NOMO-1 treated with dmso at 0.1 percent for 144 hours (cell line): Measurements from ENCODE around the gene UBE2E1.
A peak's percentile ranks its signal among the peaks of the same experiment; 100 is the strongest.
"Not testable (repeated sequence)": the region's sequence is repeated elsewhere in the genome, so short reads cannot be mapped to it uniquely, and the experiment has no call there.

ENCODE experiments used
- DNase-seq: peaks from one replicate; lab custom pipeline; 2025; ENCODE audit not compliant: unreplicated experiment; lab: John Stamatoyannopoulos, UW

Gene UBE2E1

GRCh38 chr3:23915537-23916108, 109.9 kb downstream of the UBE2E1 start:
- no peak for DNase-seq

- no peak for DNase-seq
Measured at GRCh38 chr3:23916152-23916885, 110.6 kb downstream of the UBE2E1 start.

GRCh38 chr3:23916886-23917678, 111.3 kb downstream of the UBE2E1 start, which contains the start of the genes NKIRAS1 and RPL15:
TSS of gene NKIRAS1 (minus strand) at chr3:23916990. CDS start at chr3:23910904, 6,086 bp downstream.
TSS of gene RPL15 (plus strand) at chr3:23917132. CDS start at chr3:23917860, 728 bp downstream.
- peak; percentile 98 for DNase-seq

DNA sequence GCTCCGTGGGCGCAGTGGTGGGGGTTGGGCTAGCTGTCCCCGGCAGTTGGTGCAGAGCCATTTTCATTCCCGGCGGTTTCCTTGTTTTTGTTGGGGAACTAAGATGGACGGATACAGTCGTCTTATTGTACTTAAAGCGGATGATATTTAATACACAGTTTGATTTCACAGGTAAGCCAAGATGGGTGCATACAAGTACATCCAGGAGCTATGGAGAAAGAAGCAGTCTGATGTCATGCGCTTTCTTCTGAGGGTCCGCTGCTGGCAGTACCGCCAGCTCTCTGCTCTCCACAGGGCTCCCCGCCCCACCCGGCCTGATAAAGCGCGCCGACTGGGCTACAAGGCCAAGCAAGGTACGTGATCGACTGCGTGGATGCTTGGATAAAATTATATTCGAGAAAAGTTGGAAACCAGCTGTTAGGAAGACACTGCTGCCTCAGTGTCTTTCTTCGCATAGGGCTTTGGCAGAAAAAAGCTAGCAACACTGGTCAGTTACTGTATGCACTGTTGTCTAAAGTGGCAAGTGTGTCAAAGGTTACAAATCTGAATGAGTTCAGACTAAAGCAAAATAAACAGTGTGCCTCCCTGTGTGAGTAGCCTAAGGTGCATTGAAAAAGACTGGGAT, 112.0 kb downstream of the UBE2E1 start:
- DNase-seq = peak; percentile 38

DNA sequence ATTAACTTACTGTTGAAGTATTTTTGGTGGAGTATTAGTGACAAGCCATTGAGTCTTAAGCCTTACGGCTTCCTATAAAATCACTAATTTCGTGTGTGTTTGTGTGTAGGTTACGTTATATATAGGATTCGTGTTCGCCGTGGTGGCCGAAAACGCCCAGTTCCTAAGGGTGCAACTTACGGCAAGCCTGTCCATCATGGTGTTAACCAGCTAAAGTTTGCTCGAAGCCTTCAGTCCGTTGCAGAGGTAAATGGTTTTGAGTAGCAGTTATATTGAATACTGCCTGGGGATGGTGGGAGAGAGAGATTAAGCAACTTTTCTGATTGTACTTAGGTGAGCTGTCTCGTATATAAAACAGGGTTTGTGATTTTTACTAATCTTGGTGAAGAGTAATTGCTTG, 112.6 kb downstream of the UBE2E1 start:
- DNase-seq = not testable (repeated sequence)

DNA sequence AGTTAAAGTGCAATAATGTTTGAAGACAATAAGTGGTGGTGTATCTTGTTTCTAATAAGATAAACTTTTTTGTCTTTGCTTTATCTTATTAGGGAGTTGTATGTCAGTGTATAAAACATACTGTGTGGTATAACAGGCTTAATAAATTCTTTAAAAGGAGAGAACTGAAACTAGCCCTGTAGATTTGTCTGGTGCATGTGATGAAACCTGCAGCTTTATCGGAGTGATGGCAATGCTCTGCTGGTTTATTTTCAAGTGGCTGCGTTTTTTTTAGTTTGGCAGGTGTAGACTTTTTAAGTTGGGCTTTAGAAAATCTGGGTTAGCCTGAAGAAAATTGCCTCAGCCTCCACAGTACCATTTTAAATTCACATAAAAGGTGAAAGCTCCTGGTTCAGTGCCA, 113.9 kb downstream of the UBE2E1 start:
- no peak for DNase-seq

DNA sequence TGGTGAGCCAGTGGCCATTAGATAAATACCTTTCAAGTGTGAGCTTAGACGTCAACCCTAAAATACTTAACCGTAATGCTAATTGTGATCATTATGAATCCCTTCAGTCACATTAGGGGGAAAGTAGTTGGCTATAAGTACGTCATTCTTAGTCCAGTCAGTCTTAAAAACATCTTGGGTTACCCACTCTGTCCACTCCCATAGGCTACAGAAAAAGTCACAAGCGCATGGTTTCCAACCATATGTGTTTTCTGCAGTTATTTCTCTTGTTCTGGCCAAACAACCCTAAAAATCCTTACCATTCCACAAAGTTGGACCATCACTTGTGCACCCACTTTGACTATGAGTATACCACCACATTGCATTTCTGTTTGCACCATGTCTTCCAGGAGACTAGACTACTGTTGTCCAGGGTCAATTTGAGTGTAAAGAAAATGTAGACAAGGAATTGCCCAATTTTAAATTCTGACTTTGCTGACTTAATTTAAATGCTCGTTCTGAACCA, 114.4 kb downstream of the UBE2E1 start:
- DNase-seq = no peak

- DNase-seq = no peak
Measured at GRCh38 chr3:23921052-23921511, 115.3 kb downstream of the UBE2E1 start.

- DNase-seq = no peak
Measured at GRCh38 chr3:23923786-23924185, 118.0 kb downstream of the UBE2E1 start.

DNA sequence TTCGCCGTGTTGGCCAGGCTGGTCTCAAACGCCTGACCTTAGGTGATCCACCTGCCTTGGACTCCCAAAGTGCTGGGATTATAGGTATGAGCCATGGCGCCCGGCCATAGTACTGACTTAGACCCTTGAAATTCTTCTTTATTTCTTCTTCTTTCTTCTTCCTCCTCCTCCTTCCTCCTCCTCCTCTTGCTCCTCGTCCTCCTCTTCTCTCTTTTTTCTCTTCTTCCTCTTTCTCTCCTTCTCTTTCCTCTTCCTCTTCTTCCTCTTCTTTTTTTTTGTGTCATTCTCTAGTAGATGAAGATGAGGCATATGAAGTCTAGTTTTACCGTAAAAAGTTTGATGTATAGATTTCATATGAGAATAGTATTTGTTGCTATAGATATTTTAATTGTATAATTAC, 120.5 kb downstream of the UBE2E1 start:
- DNase-seq = no peak

DNA sequence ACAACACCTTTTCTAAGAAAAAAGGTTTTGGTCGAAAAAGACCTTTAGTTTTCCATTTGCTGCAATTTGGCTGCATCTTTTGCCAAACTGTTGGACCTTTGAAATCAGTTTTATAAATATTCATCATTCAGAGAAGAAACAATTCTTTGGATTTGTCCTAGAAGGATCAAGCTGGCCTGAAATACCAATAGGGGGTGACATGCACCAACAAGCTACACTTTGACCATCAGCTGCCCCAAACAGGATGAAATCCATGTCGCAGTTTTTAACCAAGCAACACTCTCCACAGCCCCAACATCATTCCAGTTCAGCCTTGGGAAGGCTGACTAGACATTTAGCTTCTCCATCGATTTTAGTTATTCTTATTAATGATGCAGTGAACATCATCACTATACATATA, 121.0 kb downstream of the UBE2E1 start:
- no peak for DNase-seq

GRCh38 chr3:23928524-23928923, 122.8 kb downstream of the UBE2E1 start:
- DNase-seq = peak; percentile 19

- DNase-seq = no peak
Measured at GRCh38 chr3:23931597-23931996, 125.8 kb downstream of the UBE2E1 start.

DNA sequence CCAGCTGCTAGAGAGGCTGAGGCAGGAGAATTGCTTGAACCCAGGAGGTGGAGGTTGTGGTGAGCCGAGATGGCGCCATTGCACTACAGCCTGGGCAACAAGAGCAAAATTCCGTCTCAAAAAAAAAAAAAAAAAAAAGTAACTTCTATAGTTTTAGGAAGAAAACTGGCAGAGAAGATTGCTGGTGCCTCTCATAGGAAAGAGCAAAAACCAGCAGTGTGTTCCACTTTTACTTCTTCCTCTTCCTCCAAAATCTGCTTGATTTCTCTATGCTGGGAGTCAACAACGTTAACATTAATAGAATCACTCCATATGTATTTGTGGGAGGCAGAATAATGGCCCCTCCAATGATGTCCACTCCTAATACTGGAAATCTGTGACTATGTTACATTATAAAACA, 126.8 kb downstream of the UBE2E1 start:
- DNase-seq = no peak

DNA sequence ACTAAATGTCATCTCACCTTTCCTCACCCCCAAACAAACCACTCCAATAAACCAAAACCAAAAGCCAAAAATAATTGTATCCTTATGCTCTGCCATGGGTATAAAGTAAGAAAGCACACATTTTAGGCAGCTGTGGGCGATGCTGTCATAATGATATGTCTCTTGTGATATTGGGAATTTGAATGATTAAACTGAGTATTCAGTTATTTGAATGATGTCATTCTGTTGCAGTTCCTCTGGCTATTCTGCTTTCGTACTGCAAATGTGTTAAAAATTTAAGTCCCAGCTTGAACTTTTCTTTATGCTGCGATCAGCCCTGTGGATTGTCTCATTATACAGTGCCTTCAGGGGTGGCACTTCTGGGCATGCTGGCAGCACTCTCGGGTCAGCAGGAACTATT, 128.5 kb downstream of the UBE2E1 start:
- no peak for DNase-seq

GRCh38 chr3:23937296-23937695, 131.5 kb downstream of the UBE2E1 start:
- DNase-seq = no peak

GRCh38 chr3:23938688-23939087, 132.9 kb downstream of the UBE2E1 start:
- no peak for DNase-seq

DNA sequence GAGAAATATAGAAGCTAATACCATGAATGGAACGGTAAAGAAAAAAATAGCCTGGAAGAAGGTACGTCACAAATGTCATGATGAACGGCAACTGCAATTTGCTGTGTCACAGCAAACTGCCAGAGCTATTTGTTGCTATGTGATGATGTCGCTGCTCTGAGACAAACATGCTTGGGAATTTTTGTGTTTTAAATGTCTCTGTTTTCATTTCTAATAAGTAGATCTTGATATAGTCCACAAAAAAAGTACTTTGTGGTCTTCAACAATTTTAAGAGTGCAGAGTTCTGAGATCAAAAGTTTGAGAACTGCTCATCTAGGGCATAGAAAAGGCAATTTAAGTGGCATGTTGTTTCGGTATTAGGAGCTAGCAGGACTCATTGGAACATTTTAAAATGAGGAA, 135.0 kb downstream of the UBE2E1 start:
- no peak for DNase-seq
